Activated T-helper 1 cell treated with Interleukin-2 at 50 U/mL for 16 hours (primary cell): ENCODE measurements around the gene P2RY2.
"Not testable (repeated sequence)": the region's sequence is repeated elsewhere in the genome, so short reads cannot be mapped to it uniquely, and the experiment has no call there.

ENCODE experiments used
- DNase-seq: peaks from one replicate; pipeline ENCODE4 v3.0.0-alpha.2; 2020; ENCODE audit warnings: low read depth

The P2RY2 gene

GRCh38 chr11:73267906-73268540, 49.9 kb downstream of the P2RY2 start:
- DNase-seq: no peak

GRCh38 chr11:73268671-73269271, 50.7 kb downstream of the P2RY2 start:
- DNase-seq: no peak

- no peak for DNase-seq
Observed at GRCh38 chr11:73269459-73270015, 51.5 kb downstream of the P2RY2 start.

- DNase-seq: no peak
Observed at GRCh38 chr11:73270016-73270854, 52.2 kb downstream of the P2RY2 start.

- DNase-seq: no peak
Observed at GRCh38 chr11:73270855-73271477, 52.9 kb downstream of the P2RY2 start.

GRCh38 chr11:73271478-73271865, 53.4 kb downstream of the P2RY2 start:
- DNase-seq: not testable (repeated sequence)

- DNase-seq: no peak
Observed at GRCh38 chr11:73271936-73272679, 54.0 kb downstream of the P2RY2 start, which contains the start of gene P2RY6. TSS of gene P2RY6 (plus strand) at chr11:73272338. CDS start at chr11:73296519, 24,181 bp downstream.

GRCh38 chr11:73272680-73273038, 54.6 kb downstream of the P2RY2 start:
- no peak for DNase-seq

GRCh38 chr11:73273222-73273895, 55.3 kb downstream of the P2RY2 start:
- DNase-seq: no peak

GRCh38 chr11:73274191-73274590, 56.1 kb downstream of the P2RY2 start:
- not testable (repeated sequence) for DNase-seq

GRCh38 chr11:73274722-73275380, 56.8 kb downstream of the P2RY2 start:
- no peak for DNase-seq

- DNase-seq: no peak
Observed at GRCh38 chr11:73275381-73275750, 57.3 kb downstream of the P2RY2 start.

GRCh38 chr11:73277467-73277866, 59.4 kb downstream of the P2RY2 start:
- DNase-seq: no peak

- no peak for DNase-seq
Observed at GRCh38 chr11:73280626-73281025, 62.5 kb downstream of the P2RY2 start.

- DNase-seq: no peak
Observed at GRCh38 chr11:73281201-73281741, 63.2 kb downstream of the P2RY2 start.

- DNase-seq: no peak
Observed at GRCh38 chr11:73281796-73282660, 63.9 kb downstream of the P2RY2 start.

- no peak for DNase-seq
Observed at GRCh38 chr11:73283276-73284000, 65.4 kb downstream of the P2RY2 start.

- DNase-seq: no peak
Observed at GRCh38 chr11:73284106-73284505, 66.0 kb downstream of the P2RY2 start.

GRCh38 chr11:73285721-73286120, 67.6 kb downstream of the P2RY2 start:
- no peak for DNase-seq
